Fibroblast of mammary gland (primary cell): Measurements from ENCODE around the gene CERKL.

Source experiments
- DNase-seq: peaks from one replicate; pipeline ENCODE4 v3.0.0-alpha.2; 2010; ENCODE audit warnings: low read depth
- H3K4me3 ChIP-seq: 2 replicates; pipeline ENCODE4 v1.5.1; 2011; ENCODE audit warnings: low read depth, mild to moderate bottlenecking, low read length, moderate library complexity; ENCODE audit not compliant: control insufficient read depth
- TF ChIP-seq, protein P1 (sequence below): conservative IDR thresholded peaks from 2 replicates; pipeline ENCODE4 v1.5.1; 2011; ENCODE audit warnings: low read depth, low read length, inconsistent platforms; ENCODE audit not compliant: control insufficient read depth, insufficient read depth

CERKL gene

DNA sequence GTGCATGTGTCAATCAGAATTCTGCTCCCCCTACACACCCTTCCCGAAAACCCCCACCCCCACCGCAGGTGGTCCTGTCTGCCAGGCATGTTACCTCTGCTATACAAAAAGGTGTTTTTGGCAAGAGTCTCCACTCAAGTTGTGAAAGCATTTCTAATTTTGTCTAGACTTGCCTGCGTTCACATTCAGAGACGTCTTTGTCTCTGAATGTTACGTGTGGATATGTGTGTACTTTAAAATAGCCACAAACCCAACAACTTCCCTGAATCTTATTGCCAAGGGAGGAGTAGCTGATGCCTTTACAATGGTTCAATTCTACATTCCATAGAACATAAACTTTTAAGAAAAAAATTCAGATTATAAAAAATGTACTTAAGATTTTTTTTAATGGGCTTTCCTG lies 133.1 kb downstream of the CERKL start:
- H3K4me3 ChIP-seq: no peak overlapping the region
- TF ChIP-seq, protein P1, sequence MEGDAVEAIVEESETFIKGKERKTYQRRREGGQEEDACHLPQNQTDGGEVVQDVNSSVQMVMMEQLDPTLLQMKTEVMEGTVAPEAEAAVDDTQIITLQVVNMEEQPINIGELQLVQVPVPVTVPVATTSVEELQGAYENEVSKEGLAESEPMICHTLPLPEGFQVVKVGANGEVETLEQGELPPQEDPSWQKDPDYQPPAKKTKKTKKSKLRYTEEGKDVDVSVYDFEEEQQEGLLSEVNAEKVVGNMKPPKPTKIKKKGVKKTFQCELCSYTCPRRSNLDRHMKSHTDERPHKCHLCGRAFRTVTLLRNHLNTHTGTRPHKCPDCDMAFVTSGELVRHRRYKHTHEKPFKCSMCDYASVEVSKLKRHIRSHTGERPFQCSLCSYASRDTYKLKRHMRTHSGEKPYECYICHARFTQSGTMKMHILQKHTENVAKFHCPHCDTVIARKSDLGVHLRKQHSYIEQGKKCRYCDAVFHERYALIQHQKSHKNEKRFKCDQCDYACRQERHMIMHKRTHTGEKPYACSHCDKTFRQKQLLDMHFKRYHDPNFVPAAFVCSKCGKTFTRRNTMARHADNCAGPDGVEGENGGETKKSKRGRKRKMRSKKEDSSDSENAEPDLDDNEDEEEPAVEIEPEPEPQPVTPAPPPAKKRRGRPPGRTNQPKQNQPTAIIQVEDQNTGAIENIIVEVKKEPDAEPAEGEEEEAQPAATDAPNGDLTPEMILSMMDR: no peak
- no peak for DNase-seq

GRCh38 chr2:181520253-181520652 lies 136.7 kb downstream of the CERKL start:
- TF ChIP-seq, protein P1: no peak
- no peak overlapping the region for H3K4me3 ChIP-seq
- DNase-seq: no peak

- DNase-seq: peak; percentile 20
- TF ChIP-seq, protein P1: no peak
Observed at GRCh38 chr2:181517685-181518301, 139.1 kb downstream of the CERKL start.

DNA sequence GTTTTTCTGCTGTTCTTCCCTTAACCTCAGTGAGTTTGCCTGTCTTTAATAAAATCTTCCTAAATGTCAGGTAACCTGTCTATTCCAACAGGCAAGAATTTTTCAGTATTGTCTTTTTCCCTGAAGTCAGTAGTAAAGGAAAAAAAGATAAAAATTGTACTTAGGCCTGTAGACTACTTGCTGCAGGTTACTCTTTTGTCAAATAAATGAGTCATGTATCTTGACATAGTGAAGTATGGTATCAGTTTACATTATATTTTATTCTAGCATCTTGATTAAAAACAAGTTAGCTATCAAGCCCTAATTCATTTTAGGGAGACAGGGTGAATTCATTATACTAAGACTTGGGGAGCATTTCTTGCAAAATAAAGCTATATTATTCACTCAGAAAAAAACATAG lies 139.9 kb downstream of the CERKL start:
- no peak for DNase-seq
- no peak overlapping the region for H3K4me3 ChIP-seq
- TF ChIP-seq, protein P1: no peak

More at GRCh38 chr2:181517685-181518301, 139.1 kb downstream of the CERKL start:
- H3K4me3 ChIP-seq: no peak overlapping the region

- no peak overlapping the region for H3K4me3 ChIP-seq
- TF ChIP-seq, protein P1: no peak
Observed at GRCh38 chr2:181515719-181516118, 141.2 kb downstream of the CERKL start.

DNA sequence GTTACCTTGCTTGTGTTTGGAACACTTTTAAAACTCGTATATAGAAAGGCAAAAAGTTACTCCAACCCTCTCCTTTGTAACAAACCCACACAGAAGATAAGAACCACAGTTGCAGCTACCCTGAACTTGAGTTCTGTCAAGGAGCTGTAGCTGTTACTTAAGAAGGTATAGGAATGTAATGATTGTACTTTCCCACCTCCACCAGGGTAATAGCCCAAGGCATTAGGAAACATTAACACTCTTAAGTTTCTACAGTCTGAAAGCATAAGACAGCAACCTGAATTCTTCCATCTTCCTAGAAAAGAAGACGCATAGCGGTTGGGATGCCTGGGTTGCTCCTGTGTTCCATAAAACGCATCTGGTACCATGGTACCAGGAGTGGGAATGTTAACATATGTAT lies 156.7 kb downstream of the CERKL start:
- TF ChIP-seq, protein P1: no peak
- no peak for DNase-seq
- no peak overlapping the region for H3K4me3 ChIP-seq

More at GRCh38 chr2:181515719-181516118, 141.2 kb downstream of the CERKL start:
- no peak for DNase-seq
